ENCODE measurements around the gene NOTCH1.

DNA sequence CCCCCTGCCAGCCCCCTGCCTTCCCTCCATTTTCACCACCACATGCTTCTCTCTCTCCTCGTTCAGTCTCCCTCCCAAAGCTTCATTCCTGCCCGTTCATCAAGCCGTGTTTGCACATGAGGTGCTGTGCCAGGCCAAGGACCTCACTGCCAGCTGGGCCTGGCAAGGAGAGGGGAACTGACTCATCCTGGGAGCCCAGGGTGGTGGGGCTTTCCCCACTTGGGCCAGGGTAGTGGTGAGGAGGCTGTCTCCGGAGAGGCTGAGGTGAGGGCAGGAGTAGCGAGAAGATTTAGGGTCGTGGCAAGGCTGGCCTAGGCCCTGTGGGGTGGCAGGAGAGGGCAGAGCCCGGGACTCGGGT is 30.4 kb upstream of the NOTCH1 start:
- TF ChIP-seq, protein P1, sequence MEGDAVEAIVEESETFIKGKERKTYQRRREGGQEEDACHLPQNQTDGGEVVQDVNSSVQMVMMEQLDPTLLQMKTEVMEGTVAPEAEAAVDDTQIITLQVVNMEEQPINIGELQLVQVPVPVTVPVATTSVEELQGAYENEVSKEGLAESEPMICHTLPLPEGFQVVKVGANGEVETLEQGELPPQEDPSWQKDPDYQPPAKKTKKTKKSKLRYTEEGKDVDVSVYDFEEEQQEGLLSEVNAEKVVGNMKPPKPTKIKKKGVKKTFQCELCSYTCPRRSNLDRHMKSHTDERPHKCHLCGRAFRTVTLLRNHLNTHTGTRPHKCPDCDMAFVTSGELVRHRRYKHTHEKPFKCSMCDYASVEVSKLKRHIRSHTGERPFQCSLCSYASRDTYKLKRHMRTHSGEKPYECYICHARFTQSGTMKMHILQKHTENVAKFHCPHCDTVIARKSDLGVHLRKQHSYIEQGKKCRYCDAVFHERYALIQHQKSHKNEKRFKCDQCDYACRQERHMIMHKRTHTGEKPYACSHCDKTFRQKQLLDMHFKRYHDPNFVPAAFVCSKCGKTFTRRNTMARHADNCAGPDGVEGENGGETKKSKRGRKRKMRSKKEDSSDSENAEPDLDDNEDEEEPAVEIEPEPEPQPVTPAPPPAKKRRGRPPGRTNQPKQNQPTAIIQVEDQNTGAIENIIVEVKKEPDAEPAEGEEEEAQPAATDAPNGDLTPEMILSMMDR (IDR thresholded peaks at IDR 0.05; ENCODE audit: insufficient read depth, low read length): no peak
- TF ChIP-seq POLR2AphosphoS5 (IDR thresholded peaks at IDR 0.05; ENCODE audit: low read depth) (no peak), SPI1 (IDR thresholded peaks at IDR 0.05; ENCODE audit: borderline replicate concordance, low read depth) (no peak)
- TF ChIP-seq, protein P2, sequence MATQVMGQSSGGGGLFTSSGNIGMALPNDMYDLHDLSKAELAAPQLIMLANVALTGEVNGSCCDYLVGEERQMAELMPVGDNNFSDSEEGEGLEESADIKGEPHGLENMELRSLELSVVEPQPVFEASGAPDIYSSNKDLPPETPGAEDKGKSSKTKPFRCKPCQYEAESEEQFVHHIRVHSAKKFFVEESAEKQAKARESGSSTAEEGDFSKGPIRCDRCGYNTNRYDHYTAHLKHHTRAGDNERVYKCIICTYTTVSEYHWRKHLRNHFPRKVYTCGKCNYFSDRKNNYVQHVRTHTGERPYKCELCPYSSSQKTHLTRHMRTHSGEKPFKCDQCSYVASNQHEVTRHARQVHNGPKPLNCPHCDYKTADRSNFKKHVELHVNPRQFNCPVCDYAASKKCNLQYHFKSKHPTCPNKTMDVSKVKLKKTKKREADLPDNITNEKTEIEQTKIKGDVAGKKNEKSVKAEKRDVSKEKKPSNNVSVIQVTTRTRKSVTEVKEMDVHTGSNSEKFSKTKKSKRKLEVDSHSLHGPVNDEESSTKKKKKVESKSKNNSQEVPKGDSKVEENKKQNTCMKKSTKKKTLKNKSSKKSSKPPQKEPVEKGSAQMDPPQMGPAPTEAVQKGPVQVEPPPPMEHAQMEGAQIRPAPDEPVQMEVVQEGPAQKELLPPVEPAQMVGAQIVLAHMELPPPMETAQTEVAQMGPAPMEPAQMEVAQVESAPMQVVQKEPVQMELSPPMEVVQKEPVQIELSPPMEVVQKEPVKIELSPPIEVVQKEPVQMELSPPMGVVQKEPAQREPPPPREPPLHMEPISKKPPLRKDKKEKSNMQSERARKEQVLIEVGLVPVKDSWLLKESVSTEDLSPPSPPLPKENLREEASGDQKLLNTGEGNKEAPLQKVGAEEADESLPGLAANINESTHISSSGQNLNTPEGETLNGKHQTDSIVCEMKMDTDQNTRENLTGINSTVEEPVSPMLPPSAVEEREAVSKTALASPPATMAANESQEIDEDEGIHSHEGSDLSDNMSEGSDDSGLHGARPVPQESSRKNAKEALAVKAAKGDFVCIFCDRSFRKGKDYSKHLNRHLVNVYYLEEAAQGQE (IDR thresholded peaks at IDR 0.05; ENCODE audit: insufficient replicate concordance, low read depth): no peak

Measured in HL-60 (cell line).